SH-SY5Y (cell line): ENCODE data around the gene SPTB.

Experiments used
- GATA2 ChIP-seq: IDR thresholded peaks from 2 replicates; pipeline ENCODE4 v1.6.1; 2011; ENCODE audit warnings: mild to moderate bottlenecking, low read depth, low read length
- GATA3 ChIP-seq: IDR thresholded peaks from 2 replicates; pipeline ENCODE4 v1.6.1; 2011; ENCODE audit warnings: low read depth, mild to moderate bottlenecking, low read length, moderate library complexity

GRCh38 chr14:64768401-64769095 is 111.2 kb downstream of the SPTB start:
- TF ChIP-seq GATA2, result no peak
- no peak for TF ChIP-seq GATA3
